ENCODE results near the gene STAT5A.

DNA sequence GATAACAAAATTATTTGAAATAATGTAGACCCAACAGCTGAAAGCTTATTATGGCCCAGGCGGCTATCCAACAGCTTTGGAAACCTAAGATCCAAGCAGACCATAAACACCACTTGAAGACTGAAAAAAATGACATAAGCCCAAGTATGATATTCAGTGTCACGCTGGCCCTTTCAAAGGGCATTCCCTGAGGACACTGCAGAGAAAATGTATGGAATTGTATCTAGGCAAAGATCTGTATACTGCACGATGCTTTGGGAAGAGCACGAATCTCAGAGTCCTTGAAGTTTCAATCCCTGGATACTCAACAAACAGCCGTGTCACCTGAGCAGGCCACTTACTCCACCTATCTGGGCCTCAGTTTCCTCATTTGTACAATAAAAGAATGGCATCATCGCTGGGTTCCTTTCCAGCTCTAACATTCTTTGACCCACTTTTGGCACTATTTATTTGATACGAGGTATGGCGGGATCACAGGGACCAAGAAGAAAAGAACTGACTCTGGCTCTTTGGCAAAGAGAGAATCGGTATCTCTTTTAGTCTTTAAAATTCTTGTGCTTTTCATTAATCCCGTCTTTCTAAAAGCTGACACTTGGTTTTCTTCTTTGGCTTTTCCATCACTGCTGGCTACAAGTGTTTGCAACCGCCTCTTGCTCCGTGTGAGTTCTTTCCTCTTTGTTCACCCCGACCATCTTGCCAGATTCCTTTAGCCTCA, 13.3 kb upstream of the STAT5A start:
- TF ChIP-seq, protein P1, sequence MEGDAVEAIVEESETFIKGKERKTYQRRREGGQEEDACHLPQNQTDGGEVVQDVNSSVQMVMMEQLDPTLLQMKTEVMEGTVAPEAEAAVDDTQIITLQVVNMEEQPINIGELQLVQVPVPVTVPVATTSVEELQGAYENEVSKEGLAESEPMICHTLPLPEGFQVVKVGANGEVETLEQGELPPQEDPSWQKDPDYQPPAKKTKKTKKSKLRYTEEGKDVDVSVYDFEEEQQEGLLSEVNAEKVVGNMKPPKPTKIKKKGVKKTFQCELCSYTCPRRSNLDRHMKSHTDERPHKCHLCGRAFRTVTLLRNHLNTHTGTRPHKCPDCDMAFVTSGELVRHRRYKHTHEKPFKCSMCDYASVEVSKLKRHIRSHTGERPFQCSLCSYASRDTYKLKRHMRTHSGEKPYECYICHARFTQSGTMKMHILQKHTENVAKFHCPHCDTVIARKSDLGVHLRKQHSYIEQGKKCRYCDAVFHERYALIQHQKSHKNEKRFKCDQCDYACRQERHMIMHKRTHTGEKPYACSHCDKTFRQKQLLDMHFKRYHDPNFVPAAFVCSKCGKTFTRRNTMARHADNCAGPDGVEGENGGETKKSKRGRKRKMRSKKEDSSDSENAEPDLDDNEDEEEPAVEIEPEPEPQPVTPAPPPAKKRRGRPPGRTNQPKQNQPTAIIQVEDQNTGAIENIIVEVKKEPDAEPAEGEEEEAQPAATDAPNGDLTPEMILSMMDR (IDR thresholded peaks at IDR 0.05), result no peak
- no peak for TF ChIP-seq POLR2A (IDR thresholded peaks at IDR 0.05)
